Kidney (tissue), 14 donors: ENCODE results near the gene EFCAB11. TPM values are rescaled to one million over a fixed set of nuclear protein-coding genes. Genes with fewer than 3 reads are reported as not detected.

ENCODE experiments used
- DNase-seq, 5 donors: peaks; one replicate each; pipeline ENCODE4 v3.0.0-alpha.2; 2013 to 2020
- FAIRE-seq: peaks from 2 replicates; lab custom pipeline; 2012; peaks lifted over from hg19 to GRCh38; lab: Jason Lieb, UNC
- H3K27ac ChIP-seq, 2 donors: one replicate each; pipeline ENCODE4 v1.7.0; 2013; ENCODE audit warnings: low read depth in 2 of 2, low read length in 2 of 2, inconsistent platforms in 1 of 2
- H3K27me3 ChIP-seq: one replicate; pipeline ENCODE4 v1.7.1; 2013; ENCODE audit warnings: low read length, inconsistent platforms; ENCODE audit not compliant: control insufficient read depth, insufficient read depth
- H3K36me3 ChIP-seq, 3 donors: one replicate each; pipeline versions ENCODE4 v1.7.0 to v1.7.1; 2013; ENCODE audit warnings: low read length in 3 of 3, control low read depth in 1 of 3, inconsistent platforms in 1 of 3; ENCODE audit not compliant: insufficient read depth in 3 of 3, control insufficient read depth in 2 of 3
- H3K4me1 ChIP-seq, 3 donors: one replicate each; pipeline versions ENCODE4 v1.7.0 to v1.7.1; 2013; ENCODE audit warnings: low read length in 3 of 3, inconsistent platforms in 1 of 3, low read depth in 1 of 3; ENCODE audit not compliant: control insufficient read depth in 2 of 3, insufficient read depth in 2 of 3
- H3K4me3 ChIP-seq, 3 donors: one replicate each; pipeline versions ENCODE4 v1.7.0 to v1.8.1; 2013; ENCODE audit warnings: low read length in 3 of 3, control low read depth in 1 of 3, inconsistent platforms in 1 of 3
- H3K9ac ChIP-seq, 3 donors: one replicate each; pipeline versions ENCODE4 v1.7.0 to v1.7.1; 2013; ENCODE audit warnings: low read length in 3 of 3, control low read depth in 1 of 3, inconsistent platforms in 1 of 3
- H3K9me3 ChIP-seq, 3 donors: one replicate each; pipeline versions ENCODE4 v1.7.0 to v1.7.1; 2013; ENCODE audit warnings: low read length in 3 of 3, control low read depth in 1 of 3, inconsistent platforms in 1 of 3; ENCODE audit not compliant: control insufficient read depth in 2 of 3, insufficient read depth in 1 of 3
- CTCF ChIP-seq: IDR thresholded peaks from 3 replicates; pipeline ENCODE4 v1.5.1; 2012; ENCODE audit warnings: mild to moderate bottlenecking, moderate library complexity, borderline replicate concordance; ENCODE audit not compliant: insufficient read depth; ENCODE audit errors: extremely low read depth
- intact Hi-C: fragments of 100-400 bp; cut with DNase I; formaldehyde crosslinking; loops from one replicate; pipeline ENCODE4 v1.11.1; 2022
- polyA plus RNA-seq: library from polyadenylated mRNA; stranded (reverse); fragments of 350-450 nt; fragmentation: Illumina TruSeq; extraction: RNeasy Lipid Tissue Mini Kit (QIAGEN cat#74804); gene quantifications from one replicate; pipeline ENCODE4 v1.2.3, GENCODE V29; 2014; ENCODE audit warnings: low read depth, low replicate concordance; ENCODE audit not compliant: insufficient read depth
- total RNA-seq: library from RNA; stranded (reverse); fragmentation: NEBNext Ultra II Directional; extraction: Animal tissue kit (Norgen Biotek cat#: 25700); gene quantifications from one replicate; pipeline ENCODE4 v1.2.1, GENCODE V29; 2021
- donor health status: control.
- donor health status: control.
- donor health status: control.
- donor health status: control.
- donor health status: control.
- donor health status: DM: yes; HTN: yes; CAD: no.
- donor health status: Normal renal cell carcinoma (clear cell type).

EFCAB11 gene
- total and polyA plus RNA-seq, 2 donors from 2014 or later: 8.4 to 8.9 TPM

- no peaks in the 10 kb centered on the region for H3K4me1 ChIP-seq
- no peaks in the 10 kb centered on the region for H3K9me3 ChIP-seq
- H3K9ac ChIP-seq: no peak overlapping the region
- DNase-seq (no peak), FAIRE-seq (no peak)
- peaks cover 2 to 11% (median 3%) of the 10 kb centered on the region in 3 donors for H3K36me3 ChIP-seq
- TF ChIP-seq CTCF: no peak
- no peaks in the 10 kb centered on the region for H3K27me3 ChIP-seq
- H3K27ac ChIP-seq: no peak overlapping the region
- no peak overlapping the region for H3K4me3 ChIP-seq
- intact Hi-C loops: no loop called here
Observed at GRCh38 chr14:89963288-89963978, 8.9 kb upstream of the EFCAB11 start.

- Histone ChIP-seq H3K4me3 (no peak overlapping the region), H3K9ac (no peak overlapping the region), H3K4me1 (peaks cover 0 to 8% (median 0%) of the 10 kb centered on the region in 3 donors), H3K36me3 (peaks cover 0 to 16% (median 2%) of the 10 kb centered on the region in 3 donors), H3K27ac (no peak overlapping the region), H3K9me3 (no peaks in the 10 kb centered on the region), H3K27me3 (no peaks in the 10 kb centered on the region)
- TF ChIP-seq CTCF: no peak
- no peak for FAIRE-seq
- intact Hi-C loops: no loop called here
- no peak for DNase-seq
Observed at GRCh38 chr14:89960914-89961313, 6.4 kb upstream of the EFCAB11 start.

GRCh38 chr14:89959853-89960445 is 5.4 kb upstream of the EFCAB11 start:
- Histone ChIP-seq H3K9ac (no peak overlapping the region), H3K4me1 (peaks cover 0 to 8% (median 0%) of the 10 kb centered on the region in 3 donors), H3K27ac (no peak overlapping the region), H3K27me3 (no peaks in the 10 kb centered on the region), H3K36me3 (peaks cover 0 to 16% (median 2%) of the 10 kb centered on the region in 3 donors), H3K9me3 (no peaks in the 10 kb centered on the region), H3K4me3 (no peak overlapping the region)
- no peak for TF ChIP-seq CTCF
- no peak for FAIRE-seq
- no peak for DNase-seq
- intact Hi-C loops: no loop called here
